ENCODE results near the gene MGAT3. TPM values are rescaled to one million over a fixed set of nuclear protein-coding genes. Genes with fewer than 3 reads are reported as not detected.

MGAT3 gene
- total RNA-seq, 2 experiments from 2014 or later, result 1.0 to 1.2 TPM

DNA sequence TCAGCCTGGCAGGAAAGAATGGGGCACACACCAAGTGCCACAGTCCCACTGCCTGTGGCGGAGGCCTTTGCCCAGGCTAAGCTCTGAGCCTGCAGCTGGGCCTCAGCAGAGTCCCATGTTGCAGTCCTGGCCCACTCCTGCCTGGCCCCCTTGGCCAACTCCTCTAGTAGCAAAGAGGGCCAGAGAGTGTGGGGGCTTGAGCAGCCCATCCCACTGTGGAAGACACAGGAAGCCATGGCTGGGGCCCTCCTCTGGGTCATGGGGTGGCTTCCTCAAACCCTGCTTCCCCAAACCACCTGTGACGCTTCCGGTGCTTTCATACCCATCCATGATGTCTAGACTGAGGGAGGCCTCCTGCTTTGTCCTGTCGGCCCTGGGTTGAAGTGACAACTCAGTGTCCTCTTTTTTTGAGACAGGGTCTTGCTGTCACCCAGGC lies 69.9 kb downstream of the MGAT3 start:
- H3K27ac Mint-ChIP-seq, result peak overlapping the region; percentile 75
- peak overlapping the region; percentile 4 for H3K4me3 Mint-ChIP-seq
- peaks cover under 1% of the 10 kb centered on the region for H3K27me3 Mint-ChIP-seq
- peaks cover 76% of the 10 kb centered on the region for H3K36me3 Mint-ChIP-seq
- peaks cover 85% of the 10 kb centered on the region for H3K4me1 Mint-ChIP-seq
- H3K9me3 Mint-ChIP-seq, result no peaks in the 10 kb centered on the region
- DNase-seq, result no peak

DNA sequence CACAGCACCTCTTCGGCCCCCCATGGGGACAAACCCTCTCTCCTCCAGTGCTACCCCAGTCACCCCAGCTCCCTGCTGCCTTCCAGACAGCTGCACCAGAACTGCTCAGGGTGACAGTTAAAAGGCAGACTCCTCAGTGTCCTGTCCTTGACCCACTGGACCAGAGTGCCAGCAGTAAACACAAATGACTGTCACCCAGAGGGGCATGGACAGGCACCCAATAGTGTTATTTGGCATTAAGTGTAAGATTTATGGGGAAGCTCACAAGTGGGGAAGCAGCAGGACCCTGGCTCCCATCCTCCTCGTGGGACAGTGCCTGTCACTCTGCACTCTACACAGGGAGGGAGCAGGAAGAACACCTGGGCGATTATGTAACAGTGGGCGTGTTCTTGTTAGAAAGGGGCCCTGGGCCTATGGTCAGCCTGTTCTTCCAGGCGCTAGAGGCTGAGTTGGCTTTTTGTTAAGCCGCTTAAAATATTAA lies 70.7 kb downstream of the MGAT3 start:
- H3K9me3 Mint-ChIP-seq, result no peaks in the 10 kb centered on the region
- peak overlapping the region; percentile 37 for H3K4me3 Mint-ChIP-seq
- H3K27me3 Mint-ChIP-seq, result no peaks in the 10 kb centered on the region
- peak overlapping the region; percentile 75 for H3K27ac Mint-ChIP-seq
- peaks cover 80% of the 10 kb centered on the region for H3K4me1 Mint-ChIP-seq
- DNase-seq, result no peak
- H3K36me3 Mint-ChIP-seq, result peaks cover 75% of the 10 kb centered on the region

DNA sequence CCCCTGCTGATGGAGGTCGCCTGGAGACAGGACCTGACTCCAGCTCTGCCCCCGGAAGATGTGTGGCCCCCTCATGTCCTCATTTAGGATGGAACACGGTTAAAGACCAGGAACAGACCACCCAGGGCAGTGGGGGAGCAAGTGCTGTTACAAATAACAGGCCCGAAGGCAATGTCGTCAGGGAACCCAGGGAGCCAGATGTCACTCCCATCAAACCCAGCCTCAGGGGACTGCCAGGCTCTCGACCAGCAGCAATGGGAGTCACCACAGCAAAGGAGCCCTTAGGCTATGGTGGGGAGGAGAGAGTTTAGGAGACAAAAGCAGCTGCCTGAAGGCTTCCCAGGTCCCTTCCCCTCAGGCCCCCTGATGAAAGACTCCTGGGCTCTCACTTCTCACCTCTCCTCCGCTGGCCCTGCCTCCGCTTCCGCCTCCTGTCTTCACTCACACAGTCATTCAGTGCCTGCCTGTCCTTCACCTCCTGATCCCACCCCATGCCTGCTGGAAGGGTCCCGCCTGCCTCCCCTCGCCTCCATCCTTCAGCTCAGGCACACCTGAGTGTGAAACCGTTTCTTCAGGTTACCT lies 71.4 kb downstream of the MGAT3 start:
- H3K27ac Mint-ChIP-seq, result peak overlapping the region; percentile 75
- H3K36me3 Mint-ChIP-seq, result peaks cover 70% of the 10 kb centered on the region
- H3K4me3 Mint-ChIP-seq, result peak overlapping the region; percentile 2
- no peaks in the 10 kb centered on the region for H3K9me3 Mint-ChIP-seq
- DNase-seq, result no peak
- peaks cover 74% of the 10 kb centered on the region for H3K4me1 Mint-ChIP-seq
- H3K27me3 Mint-ChIP-seq, result no peaks in the 10 kb centered on the region

DNA sequence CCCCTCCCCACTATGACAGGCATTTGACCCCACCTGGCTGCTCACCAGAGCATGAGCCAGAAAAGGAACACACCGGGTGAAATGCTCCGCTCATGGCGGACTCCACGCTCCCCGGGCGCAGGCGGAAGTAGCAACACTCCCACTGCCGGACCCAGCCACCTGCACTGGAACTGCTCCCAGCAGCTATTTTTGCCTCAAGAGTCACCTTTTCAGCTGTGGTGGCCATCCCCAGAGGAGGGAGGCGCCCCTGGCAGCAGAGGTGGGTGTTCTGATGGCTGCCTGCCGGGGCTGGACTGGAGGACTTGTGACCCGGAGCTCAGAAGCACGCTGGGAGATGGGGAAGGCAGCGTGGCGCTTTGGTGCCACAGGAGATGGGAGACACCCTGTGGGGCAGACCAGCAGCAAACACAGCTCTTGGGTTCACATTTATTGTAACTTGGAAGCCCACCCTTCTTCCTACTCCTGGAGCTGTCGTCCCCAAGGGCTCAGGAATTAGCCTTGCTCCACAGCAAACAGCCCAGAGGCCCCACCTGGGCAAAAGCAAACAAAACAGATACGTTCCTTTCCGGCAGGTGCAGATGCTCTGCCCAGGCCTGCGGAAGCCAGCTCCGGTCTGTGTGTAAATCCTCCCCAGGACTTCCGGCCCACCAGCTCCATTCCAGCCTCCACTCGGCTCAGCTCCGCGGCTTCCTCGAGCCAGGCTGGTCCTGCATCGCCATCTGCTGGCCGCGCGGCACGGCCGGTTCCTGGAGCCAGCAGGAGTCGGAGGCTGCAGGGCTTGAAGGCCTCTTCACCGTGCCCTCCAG lies 72.1 kb downstream of the MGAT3 start:
- H3K4me3 Mint-ChIP-seq, result peak overlapping the region; percentile 77
- peaks cover 66% of the 10 kb centered on the region for H3K36me3 Mint-ChIP-seq
- H3K27me3 Mint-ChIP-seq, result no peaks in the 10 kb centered on the region
- H3K27ac Mint-ChIP-seq, result peak overlapping the region; percentile 78
- no peaks in the 10 kb centered on the region for H3K9me3 Mint-ChIP-seq
- peak; percentile 92 for DNase-seq
- peaks cover 69% of the 10 kb centered on the region for H3K4me1 Mint-ChIP-seq

DNA sequence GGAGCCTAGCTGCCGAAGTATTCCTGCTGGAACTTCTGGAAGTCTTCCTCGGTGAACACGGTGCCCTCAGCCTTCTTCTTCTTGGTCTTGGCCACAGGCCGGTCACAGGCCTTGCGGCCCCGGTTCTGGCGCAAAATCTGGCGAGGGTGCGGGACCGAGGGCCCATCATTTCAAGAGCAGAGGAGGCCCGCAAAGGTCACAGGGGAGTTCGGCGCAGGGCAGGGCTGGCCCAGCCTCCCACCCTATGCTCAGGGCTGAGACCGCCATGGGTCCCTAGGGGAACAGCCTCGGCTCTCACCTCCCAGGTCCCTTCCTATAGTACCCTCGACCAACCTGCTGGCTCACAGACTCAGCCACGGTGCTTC lies 72.7 kb downstream of the MGAT3 start:
- Mint-ChIP-seq H3K27me3 (no peaks in the 10 kb centered on the region), H3K27ac (peak overlapping the region; percentile 78), H3K4me3 (peak overlapping the region; percentile 77), H3K4me1 (peaks cover 67% of the 10 kb centered on the region), H3K36me3 (peaks cover 62% of the 10 kb centered on the region), H3K9me3 (no peaks in the 10 kb centered on the region)
- no peak for DNase-seq

DNA sequence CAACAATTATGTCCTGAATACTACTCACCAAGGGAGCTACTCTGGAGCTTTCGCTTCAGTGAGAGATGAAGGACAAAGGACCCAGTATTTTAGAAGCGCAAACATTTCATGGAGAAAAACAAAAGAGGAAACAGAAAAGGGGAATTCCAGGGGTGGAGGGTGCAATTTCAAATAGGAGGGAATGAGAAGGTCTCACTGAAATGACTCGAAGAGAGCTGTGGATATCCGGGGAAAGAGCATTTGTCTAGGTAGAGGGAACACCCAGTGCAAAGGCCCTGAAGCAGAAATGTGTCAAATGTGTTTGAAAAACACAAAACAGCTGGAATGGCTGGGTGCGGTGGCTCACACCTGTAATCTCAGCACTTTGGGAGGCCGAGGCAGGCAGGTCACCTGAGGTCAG lies 73.3 kb downstream of the MGAT3 start:
- Mint-ChIP-seq H3K4me3 (peak overlapping the region; percentile 77), H3K9me3 (no peaks in the 10 kb centered on the region), H3K27ac (peak overlapping the region; percentile 11)

DNA sequence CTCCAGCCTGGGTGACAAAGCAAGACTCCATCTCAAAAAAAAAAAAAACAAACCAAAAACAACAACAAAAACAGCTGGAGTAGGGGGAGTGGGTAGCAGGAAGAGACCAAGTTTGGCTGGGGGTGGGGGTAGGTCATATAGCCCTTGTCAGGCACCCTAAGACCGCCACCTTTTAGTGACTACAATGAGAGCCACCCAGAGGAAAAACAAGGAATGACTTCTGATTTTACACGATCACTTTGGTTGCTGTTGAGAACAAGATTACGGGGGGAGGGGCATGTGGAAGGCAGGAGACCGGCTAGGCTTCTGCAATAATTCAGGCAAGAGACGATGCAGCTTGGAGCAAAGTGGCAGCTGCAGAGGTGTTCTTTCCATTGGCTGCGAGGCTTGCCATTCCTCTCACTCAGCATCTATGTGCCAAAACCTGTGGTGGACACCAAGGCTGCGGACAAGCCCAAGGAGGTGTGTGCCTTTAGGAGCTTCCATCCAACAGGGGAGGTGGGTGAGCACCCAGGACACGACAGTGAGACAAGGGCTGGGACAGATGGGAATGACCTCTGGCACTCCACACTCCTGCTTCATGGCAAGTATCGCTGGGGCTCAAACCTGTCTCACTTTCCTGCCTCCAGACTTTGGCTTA lies 74.0 kb downstream of the MGAT3 start:
- peaks cover 49% of the 10 kb centered on the region for H3K36me3 Mint-ChIP-seq
- no peaks in the 10 kb centered on the region for H3K27me3 Mint-ChIP-seq
- H3K9me3 Mint-ChIP-seq, result no peaks in the 10 kb centered on the region
- peak overlapping the region; percentile 9 for H3K27ac Mint-ChIP-seq
- no peak for DNase-seq
- H3K4me1 Mint-ChIP-seq, result peaks cover 54% of the 10 kb centered on the region
- H3K4me3 Mint-ChIP-seq, result peak overlapping the region; percentile 96

More for the DNA sequence above, 73.3 kb downstream of the MGAT3 start:
- DNase-seq, result no peak
- Mint-ChIP-seq H3K27me3 (no peaks in the 10 kb centered on the region), H3K4me1 (peaks cover 61% of the 10 kb centered on the region), H3K36me3 (peaks cover 56% of the 10 kb centered on the region)

DNA sequence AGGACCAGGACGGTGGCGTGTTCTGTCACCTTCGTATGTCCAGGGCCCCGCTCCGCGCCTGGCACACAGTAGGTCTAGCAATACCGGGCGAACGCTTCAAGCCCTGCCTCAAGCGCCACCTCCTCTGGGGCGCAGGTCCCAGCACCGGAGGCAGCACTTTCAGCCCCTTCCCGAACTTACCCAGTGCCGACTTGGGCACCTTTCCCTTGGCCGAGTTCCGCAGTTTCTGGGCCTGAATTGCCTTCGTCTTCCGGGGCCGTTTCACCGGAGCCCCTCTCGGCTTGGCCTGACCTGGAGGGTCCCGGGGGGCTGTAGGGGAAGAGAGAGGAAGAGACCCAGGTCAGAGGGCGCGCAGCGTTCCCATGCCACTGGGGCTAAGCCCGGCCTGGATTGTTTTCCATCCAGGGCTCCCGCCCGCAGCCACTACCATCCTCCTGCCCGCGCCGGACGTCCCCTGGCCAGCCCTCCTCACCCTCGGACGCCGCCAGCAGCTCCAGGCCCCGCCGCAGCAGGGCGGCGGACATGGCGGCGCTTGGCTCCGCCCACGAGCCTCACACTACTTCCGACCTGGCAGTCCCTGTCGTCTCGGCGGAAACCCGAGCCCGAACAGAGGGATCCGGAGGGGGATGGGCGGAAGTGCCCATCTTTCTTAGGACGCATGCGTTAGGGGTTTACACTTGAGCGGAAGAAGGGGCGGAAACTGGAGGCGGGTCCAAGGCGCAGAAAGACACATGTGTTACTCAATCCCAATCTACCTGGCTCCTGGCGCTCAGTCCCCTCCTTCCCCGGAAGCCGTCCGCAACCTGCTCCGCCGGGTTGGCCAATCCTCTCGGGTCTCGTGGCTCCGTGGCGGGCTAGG lies 75.6 kb downstream of the MGAT3 start, which contains the start of gene RPS19BP1:
TSS of gene RPS19BP1 (minus strand) at position 534 of the 859 bp plus-strand sequence. CDS start at position 524, 10 bp downstream.
- peaks cover 42% of the 10 kb centered on the region for H3K36me3 Mint-ChIP-seq
- H3K4me3 Mint-ChIP-seq, result peak within 1 kb of the TSS; percentile 96
- peak within 1 kb of the TSS; percentile 92 for H3K27ac Mint-ChIP-seq
- no peaks in the 10 kb centered on the region for H3K27me3 Mint-ChIP-seq
- peaks cover 45% of the 10 kb centered on the region for H3K4me1 Mint-ChIP-seq
- peak; percentile 99 for DNase-seq
- no peaks in the 10 kb centered on the region for H3K9me3 Mint-ChIP-seq

DNA sequence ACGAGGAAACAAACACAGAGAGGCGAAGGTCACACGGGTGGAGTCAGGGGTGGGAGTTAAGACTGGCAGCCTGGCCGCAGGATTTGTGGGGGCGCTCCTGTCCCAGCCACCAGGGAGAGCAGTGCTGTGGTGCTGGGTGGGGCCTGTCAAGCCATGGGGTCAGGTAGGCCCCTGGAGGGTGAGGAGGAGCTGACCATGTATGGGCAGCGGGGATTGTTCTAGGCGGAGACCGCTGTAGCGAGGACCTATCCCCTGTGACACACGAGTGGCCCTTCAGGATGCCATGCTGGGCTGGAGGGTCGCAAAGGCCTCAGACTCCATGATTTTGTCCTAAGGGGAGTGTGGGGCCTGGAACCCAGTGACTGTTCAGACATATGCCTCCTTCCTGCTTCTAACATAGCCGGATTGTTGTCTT lies 77.3 kb downstream of the MGAT3 start:
- peaks cover 33% of the 10 kb centered on the region for H3K36me3 Mint-ChIP-seq
- H3K27ac Mint-ChIP-seq, result peak overlapping the region; percentile 14
- no peak for DNase-seq
- no peaks in the 10 kb centered on the region for H3K9me3 Mint-ChIP-seq
- no peaks in the 10 kb centered on the region for H3K27me3 Mint-ChIP-seq
- H3K4me1 Mint-ChIP-seq, result peaks cover 30% of the 10 kb centered on the region
- no peak overlapping the region for H3K4me3 Mint-ChIP-seq

DNA sequence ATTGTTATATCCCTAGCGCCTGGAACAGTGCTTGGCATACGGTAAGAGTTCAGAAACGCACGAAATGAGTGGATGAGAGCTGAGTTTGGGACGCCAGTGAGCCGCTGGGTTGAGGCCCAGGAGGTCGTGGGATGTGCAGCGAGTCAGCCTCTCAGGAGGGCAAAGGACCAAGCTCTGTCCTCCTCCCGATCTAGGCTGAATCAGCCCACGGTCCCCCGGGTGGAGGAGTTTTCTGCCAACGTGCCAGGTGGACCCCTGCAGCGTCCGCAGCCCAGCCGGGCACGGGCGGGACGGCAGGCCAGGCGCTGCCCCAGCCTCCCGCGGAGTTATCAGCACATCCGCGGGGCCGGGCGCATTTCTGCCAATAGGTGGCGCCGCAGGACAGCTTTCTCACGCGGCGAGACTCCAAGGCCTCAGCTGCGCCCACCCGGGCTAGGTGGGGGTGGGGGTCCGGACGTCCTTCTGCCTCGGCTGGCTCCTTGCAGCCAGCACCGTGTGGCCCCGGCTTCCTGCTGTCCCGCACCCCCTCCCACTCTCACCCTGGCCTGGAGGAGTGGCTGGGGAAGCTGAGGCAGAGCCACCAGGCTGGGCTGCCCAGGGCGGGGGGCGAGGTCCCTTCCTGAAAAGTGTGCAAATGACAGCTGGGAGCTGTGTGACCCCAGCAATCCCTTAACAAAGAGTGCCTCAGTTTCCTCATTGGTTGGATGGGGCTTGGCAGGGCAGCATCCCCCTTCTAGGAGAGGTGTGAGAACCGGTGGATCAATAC lies 78.0 kb downstream of the MGAT3 start:
- no peaks in the 10 kb centered on the region for H3K9me3 Mint-ChIP-seq
- no peak overlapping the region for H3K27ac Mint-ChIP-seq
- H3K27me3 Mint-ChIP-seq, result no peaks in the 10 kb centered on the region
- H3K4me3 Mint-ChIP-seq, result no peak overlapping the region
- peak; percentile 81 for DNase-seq
- H3K4me1 Mint-ChIP-seq, result peaks cover 24% of the 10 kb centered on the region
- peaks cover 26% of the 10 kb centered on the region for H3K36me3 Mint-ChIP-seq

DNA sequence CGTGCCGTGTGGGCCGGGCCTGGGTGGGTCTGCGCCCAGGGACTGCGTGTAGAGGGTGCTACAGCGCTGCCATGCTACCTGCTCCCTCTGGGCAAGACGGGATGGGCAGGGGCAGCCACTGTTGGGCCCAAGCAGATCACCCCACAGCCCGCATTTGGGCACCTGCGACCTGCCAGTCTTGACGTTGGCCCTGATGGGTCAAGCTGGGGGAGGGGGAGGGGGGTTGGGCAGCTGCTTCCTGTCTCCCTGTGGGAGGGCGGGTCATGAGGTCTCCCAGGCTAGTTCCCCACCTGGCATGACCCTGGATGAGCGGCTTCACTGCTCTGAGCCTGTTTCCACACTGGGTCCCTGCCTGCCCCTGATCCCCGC lies 78.5 kb downstream of the MGAT3 start:
- Mint-ChIP-seq H3K36me3 (peaks cover 21% of the 10 kb centered on the region), H3K27me3 (no peaks in the 10 kb centered on the region), H3K27ac (no peak overlapping the region), H3K9me3 (no peaks in the 10 kb centered on the region), H3K4me3 (no peak overlapping the region), H3K4me1 (peaks cover 20% of the 10 kb centered on the region)
- DNase-seq, result no peak

DNA sequence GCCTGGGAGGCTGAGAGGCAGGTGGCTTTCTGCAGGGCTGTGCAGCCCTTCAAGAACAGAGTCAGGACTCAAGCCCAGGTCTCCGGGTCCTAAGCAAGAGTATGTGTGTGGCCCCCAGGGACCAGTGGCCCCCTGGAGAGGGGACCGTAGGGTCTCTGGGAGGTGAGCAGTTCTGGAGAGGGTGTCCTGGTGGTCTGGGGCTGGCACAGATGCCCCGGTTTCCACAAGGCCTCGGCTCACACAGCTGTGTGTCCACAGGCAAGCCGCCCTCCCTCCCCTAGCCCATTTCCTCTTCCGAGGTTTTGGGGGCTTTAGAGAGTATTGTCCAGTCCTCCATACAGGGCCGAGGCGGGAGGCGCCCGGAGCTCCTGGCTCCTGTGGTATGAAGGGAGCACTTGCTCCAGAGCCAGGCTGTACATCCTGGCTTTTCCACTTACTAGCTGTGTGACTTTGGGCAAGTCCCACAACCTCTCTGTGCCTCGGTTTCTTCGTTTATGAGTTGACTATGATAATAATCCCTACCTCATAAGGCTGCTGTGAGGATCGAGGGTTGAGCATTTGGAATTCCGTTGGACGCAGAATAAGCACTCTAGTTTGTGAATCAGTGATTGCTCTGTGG lies 79.1 kb downstream of the MGAT3 start:
- no peak overlapping the region for H3K27ac Mint-ChIP-seq
- no peaks in the 10 kb centered on the region for H3K9me3 Mint-ChIP-seq
- no peak overlapping the region for H3K4me3 Mint-ChIP-seq
- H3K36me3 Mint-ChIP-seq, result peaks cover 15% of the 10 kb centered on the region
- DNase-seq, result no peak
- no peaks in the 10 kb centered on the region for H3K27me3 Mint-ChIP-seq
- H3K4me1 Mint-ChIP-seq, result peaks cover 15% of the 10 kb centered on the region

DNA sequence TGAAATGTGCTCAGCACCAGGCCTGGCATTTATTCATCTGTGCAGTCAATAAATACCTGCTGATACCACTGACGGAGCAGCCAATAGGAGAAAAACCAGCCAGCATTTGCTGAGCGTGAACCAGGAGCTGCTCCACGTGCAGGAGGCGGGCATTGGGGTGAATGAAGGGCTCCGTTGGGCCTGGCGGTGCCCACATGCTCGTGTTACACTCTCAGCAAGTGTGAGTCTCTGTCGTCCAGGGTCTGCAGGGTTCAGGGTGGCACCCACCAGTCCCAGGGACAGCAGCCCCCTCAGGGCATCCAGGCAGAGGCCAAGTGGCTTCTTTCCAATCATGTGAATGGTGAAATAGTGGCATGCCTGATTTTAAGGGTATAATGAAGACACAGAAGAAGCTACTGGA lies 79.9 kb downstream of the MGAT3 start:
- Mint-ChIP-seq H3K9me3 (no peaks in the 10 kb centered on the region), H3K36me3 (peaks cover 9% of the 10 kb centered on the region), H3K27ac (no peak overlapping the region), H3K27me3 (no peaks in the 10 kb centered on the region), H3K4me1 (peaks cover 7% of the 10 kb centered on the region), H3K4me3 (no peak overlapping the region)
- no peak for DNase-seq

DNA sequence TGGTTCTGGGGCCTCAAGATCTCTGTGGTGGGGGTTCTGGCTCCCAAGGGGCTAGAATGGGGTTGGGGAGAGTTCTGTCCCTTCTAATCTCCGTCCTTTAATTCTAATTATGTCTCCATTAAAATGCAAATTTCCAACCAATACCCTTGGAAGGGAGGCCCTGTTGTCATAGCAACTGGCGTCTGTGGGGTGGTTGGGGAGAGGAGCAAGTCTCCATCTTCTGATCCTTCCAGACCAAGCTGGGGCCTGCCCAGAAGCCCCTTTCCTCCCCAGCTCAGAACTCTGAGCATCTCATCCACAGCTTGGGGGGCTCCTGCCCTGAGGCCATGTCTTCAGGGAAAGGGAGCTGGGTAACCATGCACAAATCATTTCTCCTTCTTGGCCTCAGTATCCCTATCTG lies 81.2 kb downstream of the MGAT3 start:
- Mint-ChIP-seq H3K36me3 (no peaks in the 10 kb centered on the region), H3K27ac (no peak overlapping the region), H3K27me3 (peaks cover 4% of the 10 kb centered on the region), H3K9me3 (no peaks in the 10 kb centered on the region), H3K4me1 (peaks cover 4% of the 10 kb centered on the region), H3K4me3 (no peak overlapping the region)
- no peak for DNase-seq
